Trophoblast cell (in vitro differentiated cells and primary cell): ENCODE results near the gene GAPDHS.

ENCODE experiments used
- DNase-seq, 2 donors: peaks; one replicate each; pipeline ENCODE4 v3.0.0-alpha.2; 2016
- H2AFZ ChIP-seq: 2 replicates; pipeline ENCODE4 v1.6.1; 2013; ENCODE audit warnings: low read length, moderate library complexity, mild to moderate bottlenecking; ENCODE audit not compliant: insufficient read depth, poor library complexity
- H2AK5ac ChIP-seq: 2 replicates; pipeline ENCODE4 v1.6.1; 2013; ENCODE audit warnings: mild to moderate bottlenecking, low read length
- H2BK120ac ChIP-seq: 2 replicates; pipeline ENCODE4 v1.6.1; 2013; ENCODE audit warnings: low read length, mild to moderate bottlenecking, moderate library complexity; ENCODE audit not compliant: insufficient read depth, poor library complexity
- H2BK12ac ChIP-seq: 2 replicates; pipeline ENCODE4 v1.6.1; 2013; ENCODE audit warnings: mild to moderate bottlenecking, low read length, moderate library complexity
- H2BK5ac ChIP-seq: 2 replicates; pipeline ENCODE4 v1.6.1; 2013; ENCODE audit warnings: low read length, low read depth, moderate library complexity, mild to moderate bottlenecking; ENCODE audit not compliant: poor library complexity
- H3K14ac ChIP-seq: 2 replicates; pipeline ENCODE4 v1.6.1; 2013; ENCODE audit warnings: mild to moderate bottlenecking, low read length
- H3K18ac ChIP-seq: 2 replicates; pipeline ENCODE4 v1.6.1; 2013; ENCODE audit warnings: mild to moderate bottlenecking, low read length
- H3K23ac ChIP-seq: 2 replicates; pipeline ENCODE4 v1.6.1; 2013; ENCODE audit warnings: low read length
- H3K27ac ChIP-seq: 2 replicates; pipeline ENCODE4 v1.5.1; 2013; ENCODE audit warnings: low read depth, mild to moderate bottlenecking, inconsistent platforms, low read length, moderate library complexity
- H3K27me3 ChIP-seq: 2 replicates; pipeline ENCODE4 v1.6.1; 2013; ENCODE audit warnings: inconsistent platforms, mild to moderate bottlenecking, low read length, moderate library complexity; ENCODE audit not compliant: insufficient read depth
- H3K36me3 ChIP-seq, 2 experiments: 1 replicate in 1 of 2; 2 replicates in 1 of 2; pipeline ENCODE4 v1.6.1; 2013; ENCODE audit warnings: low read length in 2 of 2, mild to moderate bottlenecking in 2 of 2, moderate library complexity in 1 of 2; ENCODE audit not compliant: insufficient read depth in 2 of 2, control insufficient read depth in 1 of 2
- H3K4ac ChIP-seq: 2 replicates; pipeline ENCODE4 v1.6.1; 2013; ENCODE audit warnings: low read depth, mild to moderate bottlenecking, low read length, moderate library complexity
- H3K4me1 ChIP-seq, 2 experiments: 1 replicate in 1 of 2; 2 replicates in 1 of 2; pipeline ENCODE4 v1.6.1; 2013; ENCODE audit warnings: low read length in 2 of 2, mild to moderate bottlenecking in 2 of 2, moderate library complexity in 1 of 2; ENCODE audit not compliant: insufficient read depth in 2 of 2, control insufficient read depth in 1 of 2
- H3K4me2 ChIP-seq: 2 replicates; pipeline ENCODE4 v1.6.1; 2013; ENCODE audit warnings: inconsistent platforms, mild to moderate bottlenecking, low read length, moderate library complexity
- H3K4me3 ChIP-seq: 2 replicates; pipeline ENCODE4 v1.5.1; 2013; ENCODE audit warnings: mild to moderate bottlenecking, low read depth, low read length, inconsistent platforms
- H3K79me1 ChIP-seq: one replicate; pipeline ENCODE4 v1.6.1; 2013; ENCODE audit warnings: low read length
- H3K79me2 ChIP-seq: 2 replicates; pipeline ENCODE4 v1.6.1; 2013; ENCODE audit warnings: low read length, mild to moderate bottlenecking; ENCODE audit not compliant: control insufficient read depth, insufficient read depth, poor library complexity
- H3K9ac ChIP-seq: 2 replicates; pipeline ENCODE4 v1.6.1; 2013; ENCODE audit warnings: mild to moderate bottlenecking, low read length
- H3K9me3 ChIP-seq: 2 replicates; pipeline ENCODE4 v1.6.1; 2013; ENCODE audit warnings: low read depth, mild to moderate bottlenecking, control low read depth, inconsistent platforms, low read length; ENCODE audit not compliant: insufficient read depth
- H4K12ac ChIP-seq: 2 replicates; pipeline ENCODE4 v1.6.1; 2013; ENCODE audit warnings: low read depth, mild to moderate bottlenecking, low read length, moderate library complexity
- H4K8ac ChIP-seq: 2 replicates; pipeline ENCODE4 v1.6.1; 2013; ENCODE audit warnings: low read depth, mild to moderate bottlenecking, low read length, moderate library complexity
- H4K91ac ChIP-seq: one replicate; pipeline ENCODE4 v1.6.1; 2013; ENCODE audit warnings: low read depth, mild to moderate bottlenecking, low read length, moderate library complexity
- WGBS: extraction: QIAGEN DNeasy Blood & Tissue Kit; methylation state at CpG from one replicate; pipeline ENCODE4 v1.1.7; 2013; ENCODE audit warnings: missing lambda C conversion rate; ENCODE audit not compliant: insufficient read length, insufficient coverage; ENCODE audit errors: extremely low coverage; 5-methylcytosine and 5-hydroxymethylcytosine counted together

Gene GAPDHS

GRCh38 chr19:35514282-35514809, 18.9 kb upstream of the GAPDHS start:
- no peak overlapping the region for H2AK5ac ChIP-seq
- no peaks in the 10 kb centered on the region for H3K36me3 ChIP-seq
- peaks cover 3% of the 10 kb centered on the region in 2 experiments for H3K4me1 ChIP-seq
- H3K9ac ChIP-seq, result no peak overlapping the region
- H4K12ac ChIP-seq, result no peak overlapping the region
- no peak overlapping the region for H4K91ac ChIP-seq
- no peak overlapping the region for H3K4me3 ChIP-seq
- no peak overlapping the region for H2BK12ac ChIP-seq
- H3K4ac ChIP-seq, result no peak overlapping the region
- no CpG with 5 or more reads among the region's 20 CpGs for WGBS
- H2BK5ac ChIP-seq, result no peak overlapping the region
- peaks cover 7% of the 10 kb centered on the region for H3K79me1 ChIP-seq
- H3K27me3 ChIP-seq, result no peaks in the 10 kb centered on the region
- no peak overlapping the region for H3K14ac ChIP-seq
- H3K9me3 ChIP-seq, result peaks cover 2% of the 10 kb centered on the region
- H3K23ac ChIP-seq, result no peak overlapping the region
- no peak overlapping the region for H3K18ac ChIP-seq
- no peak overlapping the region for H4K8ac ChIP-seq
- H3K27ac ChIP-seq, result no peak overlapping the region
- peaks cover 4% of the 10 kb centered on the region for H3K79me2 ChIP-seq
- H3K4me2 ChIP-seq, result no peak overlapping the region
- H2AFZ ChIP-seq, result no peak overlapping the region
- no peak for DNase-seq
- no peak overlapping the region for H2BK120ac ChIP-seq

- Histone ChIP-seq H3K23ac (no peak overlapping the region), H2BK5ac (no peak overlapping the region), H3K4ac (no peak overlapping the region), H3K9ac (no peak overlapping the region), H2BK120ac (no peak overlapping the region), H3K9me3 (peaks cover 1% of the 10 kb centered on the region), H3K27me3 (no peaks in the 10 kb centered on the region), H3K79me2 (no peaks in the 10 kb centered on the region), H3K18ac (no peak overlapping the region), H3K4me1 (no peaks in the 10 kb centered on the region), H4K12ac (no peak overlapping the region), H3K36me3 (no peaks in the 10 kb centered on the region), H3K4me3 (no peak overlapping the region), H2BK12ac (no peak overlapping the region), H3K14ac (no peak overlapping the region), H3K4me2 (no peak overlapping the region), H2AFZ (no peak overlapping the region), H4K8ac (no peak overlapping the region), H4K91ac (no peak overlapping the region), H3K27ac (no peak overlapping the region), H2AK5ac (no peak overlapping the region), H3K79me1 (no peaks in the 10 kb centered on the region)
- WGBS, result no CpG with 5 or more reads among the region's 3 CpGs
- DNase-seq, result no peak
Measured at GRCh38 chr19:35516310-35516709, 16.9 kb upstream of the GAPDHS start.

GRCh38 chr19:35517342-35517741, 15.9 kb upstream of the GAPDHS start:
- H3K4me2 ChIP-seq, result no peak overlapping the region
- no peak overlapping the region for H4K8ac ChIP-seq
- H3K9me3 ChIP-seq, result no peaks in the 10 kb centered on the region

GRCh38 chr19:35518313-35518712, 14.9 kb upstream of the GAPDHS start:
- no peak overlapping the region for H2BK12ac ChIP-seq
- no peak overlapping the region for H2BK5ac ChIP-seq
- no peak overlapping the region for H2AK5ac ChIP-seq
- H4K91ac ChIP-seq, result no peak overlapping the region
- H3K9me3 ChIP-seq, result no peaks in the 10 kb centered on the region
- no peak overlapping the region for H3K23ac ChIP-seq
- no CpG with 5 or more reads among the region's 6 CpGs for WGBS
- H4K12ac ChIP-seq, result no peak overlapping the region
- no peak overlapping the region for H3K4ac ChIP-seq
- H3K14ac ChIP-seq, result no peak overlapping the region
- H3K27ac ChIP-seq, result no peak overlapping the region
- no peak overlapping the region for H3K9ac ChIP-seq
- H3K79me2 ChIP-seq, result no peaks in the 10 kb centered on the region
- H3K4me3 ChIP-seq, result no peak overlapping the region
- peak; percentile 27 to 62 for DNase-seq
- H4K8ac ChIP-seq, result no peak overlapping the region
- H2AFZ ChIP-seq, result no peak overlapping the region
- H3K4me2 ChIP-seq, result no peak overlapping the region
- H3K18ac ChIP-seq, result no peak overlapping the region
- H3K79me1 ChIP-seq, result no peaks in the 10 kb centered on the region
- no peaks in the 10 kb centered on the region for H3K36me3 ChIP-seq
- H3K4me1 ChIP-seq, result no peaks in the 10 kb centered on the region
- no peaks in the 10 kb centered on the region for H3K27me3 ChIP-seq
- no peak overlapping the region for H2BK120ac ChIP-seq

More at GRCh38 chr19:35517342-35517741, 15.9 kb upstream of the GAPDHS start:
- H3K36me3 ChIP-seq, result no peaks in the 10 kb centered on the region
- no peak overlapping the region for H3K9ac ChIP-seq
- WGBS, result no CpG with 5 or more reads among the region's 2 CpGs
- no peak overlapping the region for H2AFZ ChIP-seq
- H4K12ac ChIP-seq, result no peak overlapping the region
- H3K79me2 ChIP-seq, result no peaks in the 10 kb centered on the region
- no peak overlapping the region for H3K14ac ChIP-seq
- no peak overlapping the region for H3K4ac ChIP-seq
- H3K27me3 ChIP-seq, result no peaks in the 10 kb centered on the region
- H2BK12ac ChIP-seq, result no peak overlapping the region
- DNase-seq, result no peak
- H2BK120ac ChIP-seq, result no peak overlapping the region
- no peak overlapping the region for H3K4me3 ChIP-seq
- no peak overlapping the region for H3K27ac ChIP-seq
- H3K4me1 ChIP-seq, result no peaks in the 10 kb centered on the region
- no peak overlapping the region for H2BK5ac ChIP-seq
- no peak overlapping the region for H4K91ac ChIP-seq
- no peak overlapping the region for H3K18ac ChIP-seq
- H2AK5ac ChIP-seq, result no peak overlapping the region
- no peak overlapping the region for H3K23ac ChIP-seq
- H3K79me1 ChIP-seq, result no peaks in the 10 kb centered on the region
